GM18909 (cell line): ENCODE data around the gene CHP1.
"Not testable (repeated sequence)": the region's sequence is repeated elsewhere in the genome, so short reads cannot be mapped to it uniquely, and the experiment has no call there.

Source experiments
- ATAC-seq: cut with Tn5 transposase; IDR thresholded peaks from one replicate; pipeline ENCODE4 v1.9.1; 2021; ENCODE audit warnings: mild to moderate bottlenecking; ENCODE audit not compliant: unreplicated experiment, poor library complexity

CHP1 gene

DNA sequence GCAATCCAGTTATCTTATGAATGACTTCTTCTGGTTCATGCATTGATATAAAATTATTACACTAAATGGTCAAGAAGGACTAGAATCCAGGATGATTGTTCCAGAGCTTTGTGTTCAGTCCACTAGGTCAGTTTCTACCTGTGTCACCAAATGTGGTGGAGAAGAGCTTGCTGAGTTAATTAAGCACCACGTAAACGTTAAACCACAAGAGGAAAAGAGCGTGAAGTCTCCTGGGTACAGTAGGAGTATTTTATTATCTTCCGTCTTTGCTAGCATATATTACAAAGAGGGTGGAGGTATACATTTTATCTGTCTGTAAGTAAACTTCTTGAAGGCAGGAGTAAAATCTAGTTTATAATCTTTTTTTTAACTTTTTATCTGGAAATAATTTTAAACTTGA, 23.5 kb downstream of the CHP1 start:
- no peak for ATAC-seq

DNA sequence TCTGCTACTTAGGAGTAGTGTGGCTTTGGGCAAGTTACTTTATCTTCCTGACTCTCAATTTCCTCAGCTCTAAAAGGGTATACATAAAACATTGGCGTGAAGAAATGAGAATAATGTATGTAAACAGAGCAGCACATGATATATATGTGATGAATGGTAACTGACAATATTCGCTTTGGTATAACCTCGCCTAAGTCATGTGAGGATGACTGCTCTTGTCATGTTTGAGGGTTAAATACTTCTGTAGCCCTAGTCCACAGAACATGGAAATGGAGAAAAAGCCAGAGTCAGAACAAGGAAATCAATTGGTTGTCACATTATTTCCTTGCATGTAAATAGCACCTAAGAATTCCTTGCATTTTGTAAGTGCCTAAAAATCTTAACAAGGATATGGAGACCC, 25.0 kb downstream of the CHP1 start:
- no peak for ATAC-seq

DNA sequence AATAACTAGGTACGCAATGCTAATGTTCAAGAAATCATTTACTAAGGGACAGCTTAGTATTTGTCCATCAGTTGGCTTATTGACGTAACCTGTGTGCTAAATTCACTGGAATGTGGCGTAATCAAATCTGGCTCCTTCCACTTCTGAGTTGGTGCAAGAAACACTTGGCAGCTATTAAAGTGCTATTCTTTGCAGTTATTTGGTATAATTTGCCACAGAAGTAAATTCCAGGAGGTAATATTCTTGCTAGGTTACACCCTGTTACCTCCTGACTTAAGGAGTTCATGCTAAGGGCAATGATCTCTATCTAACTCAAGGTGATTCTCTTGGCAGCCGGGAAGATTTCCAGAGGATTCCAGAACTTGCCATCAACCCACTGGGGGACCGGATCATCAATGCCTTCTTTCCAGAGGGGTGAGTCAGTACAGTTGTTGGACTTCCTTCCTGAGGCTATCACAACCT, 25.5 kb downstream of the CHP1 start:
- no peak for ATAC-seq

- no peak for ATAC-seq
These were observed 27.8 kb downstream of the CHP1 start for GRCh38 chr15:41258750-41259471.

GRCh38 chr15:41259546-41260189, 28.6 kb downstream of the CHP1 start:
- ATAC-seq = no peak

DNA sequence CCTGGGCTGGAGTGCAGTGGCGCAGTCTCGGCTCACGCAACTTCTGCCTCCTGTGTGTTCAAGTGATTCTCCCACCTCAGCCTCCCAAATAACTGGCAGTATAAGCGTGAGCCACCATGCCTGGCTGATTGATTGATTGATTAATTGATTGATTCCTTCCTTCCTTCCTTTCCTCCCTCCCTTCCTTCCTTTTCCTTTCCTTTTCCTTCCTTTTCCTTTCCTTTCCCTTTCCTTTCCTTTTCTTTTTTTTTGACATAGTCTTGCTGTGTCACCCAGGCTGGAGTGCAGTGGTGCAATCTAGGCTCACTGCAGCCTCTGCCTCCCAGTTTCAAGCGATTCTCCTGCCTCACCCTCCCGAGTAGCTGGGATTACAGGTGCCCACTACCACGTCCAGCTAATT, 29.9 kb downstream of the CHP1 start:
- not testable (repeated sequence) for ATAC-seq

DNA sequence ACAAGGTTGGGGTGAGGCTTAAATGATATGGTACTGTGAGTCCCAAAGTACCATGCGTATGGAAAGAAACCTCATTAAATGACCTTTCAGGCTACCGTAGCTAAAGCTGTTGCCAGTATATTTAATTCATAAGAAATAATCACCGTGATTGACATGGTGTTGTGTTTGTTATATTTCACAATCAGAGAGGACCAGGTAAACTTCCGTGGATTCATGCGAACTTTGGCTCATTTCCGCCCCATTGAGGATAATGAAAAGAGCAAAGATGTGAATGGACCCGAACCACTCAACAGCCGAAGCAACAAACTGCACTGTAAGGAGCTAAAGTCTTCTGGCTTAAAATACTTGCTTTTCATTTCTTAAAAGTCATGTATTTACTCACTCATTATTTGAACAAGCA, 31.5 kb downstream of the CHP1 start:
- ATAC-seq = no peak

GRCh38 chr15:41263891-41264351, 32.9 kb downstream of the CHP1 start:
- ATAC-seq = no peak

GRCh38 chr15:41269887-41270286, 38.8 kb downstream of the CHP1 start:
- no peak for ATAC-seq

DNA sequence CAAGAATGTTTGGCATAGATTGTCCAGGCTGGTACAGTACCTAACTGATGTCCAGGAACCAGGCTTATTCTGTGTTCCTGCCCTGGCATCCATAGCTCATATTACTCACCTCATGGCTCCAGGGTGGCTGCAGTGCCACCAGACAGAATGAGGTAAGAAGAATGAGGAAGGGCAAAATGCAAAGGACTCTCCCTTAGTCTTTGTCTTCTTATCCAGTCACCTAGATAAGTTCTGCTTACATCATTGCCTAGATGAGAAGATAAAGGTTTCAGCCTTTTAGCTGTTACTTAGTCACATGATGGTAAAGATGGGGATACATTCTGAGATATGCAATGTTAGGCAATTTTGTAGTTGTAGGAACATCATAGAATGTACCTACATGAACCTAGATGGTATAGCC, 45.8 kb downstream of the CHP1 start:
- no peak for ATAC-seq

DNA sequence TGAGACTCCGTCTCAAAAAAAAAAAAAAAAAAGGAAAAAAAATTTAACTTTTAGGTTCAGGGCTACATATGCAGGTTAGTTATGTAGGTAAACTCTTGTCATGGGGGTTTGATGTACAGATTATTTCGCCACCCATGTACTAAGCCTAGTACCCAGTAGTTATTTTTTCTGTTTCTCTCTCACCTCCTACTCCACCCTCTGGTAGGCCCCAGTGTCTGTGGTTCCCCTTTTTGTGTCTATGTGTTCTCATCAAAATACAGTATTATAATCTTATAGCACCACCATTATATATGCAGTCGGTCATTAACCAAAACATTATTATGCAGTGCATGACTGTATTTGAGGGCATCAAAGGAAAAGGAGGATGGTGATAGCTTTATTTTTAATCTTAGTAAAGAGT, 47.3 kb downstream of the CHP1 start:
- ATAC-seq = no peak

DNA sequence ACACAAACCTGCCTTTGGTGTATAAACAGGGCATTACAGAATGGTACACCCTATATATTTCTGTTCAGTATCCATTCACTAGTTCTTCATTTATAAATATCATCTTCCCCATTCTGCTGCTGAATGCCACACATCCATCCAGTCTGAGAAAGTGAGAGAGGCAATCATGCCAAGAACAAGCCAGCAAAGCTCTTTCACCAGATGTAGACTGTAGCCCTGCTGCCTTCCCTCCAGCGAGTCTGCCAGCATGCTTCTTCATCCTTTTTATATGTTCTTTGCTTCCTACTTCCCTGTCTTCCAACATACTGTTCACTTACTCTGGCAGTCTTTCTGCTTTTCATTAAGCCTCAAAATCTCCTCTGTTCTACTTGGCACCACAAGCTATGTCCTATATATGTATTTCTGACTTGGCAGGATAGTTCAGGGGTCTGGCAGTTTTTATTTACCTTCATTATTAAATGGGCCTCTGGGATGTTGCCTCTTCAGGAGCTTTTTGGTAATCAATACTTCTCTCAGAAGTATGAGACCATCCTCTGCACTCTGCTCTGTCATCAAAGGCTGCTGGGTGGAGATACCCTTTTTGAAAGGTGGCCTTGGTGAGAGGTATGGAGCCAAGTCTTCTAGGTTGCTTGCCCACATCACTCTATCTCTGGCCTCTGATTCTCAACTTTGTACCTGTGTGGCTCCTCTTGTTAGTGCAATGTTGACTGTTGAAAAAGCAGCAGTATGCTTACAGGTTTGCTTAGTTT, 48.6 kb downstream of the CHP1 start:
- ATAC-seq = no peak

GRCh38 chr15:41281236-41281635, 50.2 kb downstream of the CHP1 start:
- ATAC-seq = no peak

- not testable (repeated sequence) for ATAC-seq
These were observed 51.4 kb downstream of the CHP1 start for GRCh38 chr15:41282436-41282835.

- ATAC-seq = not testable (repeated sequence)
These were observed 52.0 kb downstream of the CHP1 start for GRCh38 chr15:41282980-41283652.

DNA sequence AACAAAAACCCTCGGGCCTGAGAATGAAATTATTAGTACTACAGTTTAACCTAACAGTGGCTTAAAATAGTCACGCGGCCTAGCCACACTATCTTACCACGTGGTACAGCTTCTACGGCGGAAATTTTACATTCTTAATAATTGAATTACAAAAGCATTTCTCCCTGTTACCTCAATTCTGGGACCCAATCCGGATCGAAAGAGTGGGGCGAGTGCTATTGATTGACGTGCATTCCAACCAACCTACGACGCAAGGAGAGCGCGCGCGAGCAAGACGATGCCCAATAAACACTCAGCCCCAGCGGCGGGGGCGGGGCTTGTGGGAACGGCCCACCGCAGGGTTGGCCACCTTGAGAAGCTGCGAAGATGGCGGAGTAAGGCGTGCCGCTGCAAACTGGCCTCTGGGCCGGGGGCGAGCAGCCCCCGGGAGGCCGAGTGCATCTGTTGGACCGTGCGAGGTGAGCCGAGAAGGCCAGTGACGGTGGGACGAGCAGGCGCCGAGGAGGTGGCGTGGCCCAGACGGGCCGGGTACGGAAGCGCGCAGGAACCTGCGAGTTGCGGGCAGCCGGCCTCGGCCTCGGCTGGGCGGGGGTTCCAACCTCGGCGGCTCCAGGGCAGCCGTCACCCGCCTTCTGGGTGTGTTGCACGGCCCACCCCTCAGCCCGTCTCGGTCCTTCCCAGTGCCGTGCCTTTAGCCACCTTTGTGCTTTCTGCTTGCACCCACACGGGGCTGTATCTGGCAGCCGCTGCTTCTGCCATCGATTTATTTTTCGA, 52.8 kb downstream of the CHP1 start:
- peak; percentile 97 for ATAC-seq

- no peak for ATAC-seq
These were observed 53.5 kb downstream of the CHP1 start for GRCh38 chr15:41284427-41285177.

- ATAC-seq = no peak
These were observed 54.2 kb downstream of the CHP1 start for GRCh38 chr15:41285285-41285684.

- ATAC-seq = no peak
These were observed 55.7 kb downstream of the CHP1 start for GRCh38 chr15:41286665-41287333.
